ENCODE measurements around the gene SEPTIN1. TPM values are rescaled to one million over a fixed set of nuclear protein-coding genes. Genes with fewer than 3 reads are reported as not detected.

SEPTIN1 gene
- total RNA-seq, 2 donors from 2014 or later, result 4.3 to 4.5 TPM

- Histone ChIP-seq H3K4me3 (peak overlapping the region; percentile 61), H3K27ac (peak overlapping the region; percentile 100), H3K4me1 (peaks cover 5% of the 10 kb centered on the region), H3K27me3 (no peaks in the 10 kb centered on the region), H3K9ac (ENCODE audit: low read depth in 2 of 2, low read length in 2 of 2) (peak overlapping the region; percentile 84 to 93), H3K9me3 (no peaks in the 10 kb centered on the region), H3K36me3 (no peaks in the 10 kb centered on the region)
- intact Hi-C loops (cut with DNase I), result no loop called here
- no peak for TF ChIP-seq CTCF (IDR thresholded peaks at IDR 0.05)
- no peak for DNase-seq
Measured at GRCh38 chr16:30377050-30377811, 5.1 kb downstream of the SEPTIN1 start.

GRCh38 chr16:30376461-30376902 lies 5.9 kb downstream of the SEPTIN1 start:
- H3K27me3 ChIP-seq, result no peaks in the 10 kb centered on the region
- TF ChIP-seq CTCF (IDR thresholded peaks at IDR 0.05), result no peak
- H3K4me1 ChIP-seq, result peaks cover 5% of the 10 kb centered on the region
- no peaks in the 10 kb centered on the region for H3K9me3 ChIP-seq
- intact Hi-C loops (cut with DNase I), result no loop called here
- H3K4me3 ChIP-seq, result no peak overlapping the region
- no peaks in the 10 kb centered on the region for H3K36me3 ChIP-seq
- H3K27ac ChIP-seq, result peak overlapping the region; percentile 100
- no peak for DNase-seq
- no peak overlapping the region for H3K9ac ChIP-seq (ENCODE audit: low read depth in 2 of 2, low read length in 2 of 2)

- Histone ChIP-seq H3K4me1 (peaks cover 5% of the 10 kb centered on the region), H3K4me3 (no peak overlapping the region), H3K36me3 (no peaks in the 10 kb centered on the region), H3K9me3 (no peaks in the 10 kb centered on the region), H3K27ac (no peak overlapping the region), H3K27me3 (no peaks in the 10 kb centered on the region), H3K9ac (ENCODE audit: low read depth in 2 of 2, low read length in 2 of 2) (no peak overlapping the region)
- TF ChIP-seq CTCF (IDR thresholded peaks at IDR 0.05), result no peak
- DNase-seq, result no peak
- intact Hi-C loops (cut with DNase I), result no loop called here
Measured at GRCh38 chr16:30375864-30376263, 6.5 kb downstream of the SEPTIN1 start.

- H3K27ac ChIP-seq, result no peak within 1 kb of the TSS
- no peaks in the 10 kb centered on the region for H3K9me3 ChIP-seq
- H3K9ac ChIP-seq (ENCODE audit: low read depth in 2 of 2, low read length in 2 of 2), result no peak within 1 kb of the TSS
- DNase-seq, result no peak
- no peaks in the 10 kb centered on the region for H3K27me3 ChIP-seq
- peaks cover 5% of the 10 kb centered on the region for H3K4me1 ChIP-seq
- intact Hi-C loops (cut with DNase I), result no loop called here
- H3K4me3 ChIP-seq, result no peak within 1 kb of the TSS
- no peaks in the 10 kb centered on the region for H3K36me3 ChIP-seq
- TF ChIP-seq CTCF (IDR thresholded peaks at IDR 0.05), result no peak
Measured at GRCh38 chr16:30374538-30374937, 7.8 kb downstream of the SEPTIN1 start, which contains the start of gene MYL11. MYL11 (plus strand) TSS chr16:30374802; CDS start chr16:30374858, 56 bp downstream.

- DNase-seq, result no peak
- no peaks in the 10 kb centered on the region for H3K36me3 ChIP-seq
- no peak overlapping the region for H3K9ac ChIP-seq (ENCODE audit: low read depth in 2 of 2, low read length in 2 of 2)
- peaks cover 14% of the 10 kb centered on the region for H3K4me1 ChIP-seq
- no peak for TF ChIP-seq CTCF (IDR thresholded peaks at IDR 0.05)
- no peak overlapping the region for H3K27ac ChIP-seq
- no peaks in the 10 kb centered on the region for H3K27me3 ChIP-seq
- no peak overlapping the region for H3K4me3 ChIP-seq
- H3K9me3 ChIP-seq, result no peaks in the 10 kb centered on the region
- intact Hi-C loops (cut with DNase I), result no loop called here
Measured at GRCh38 chr16:30372725-30373124, 9.6 kb downstream of the SEPTIN1 start.
